Posterior cingulate gyrus (tissue), 11 donors: ENCODE data around the gene ARIH1.
A peak's percentile ranks its signal among the peaks of the same experiment; 100 is the strongest.
"Not testable (repeated sequence)": the region's sequence is repeated elsewhere in the genome, so short reads cannot be mapped to it uniquely, and the experiment has no call there.

Experiments used
- DNase-seq, 10 donors: peaks; one replicate each; pipeline versions ENCODE4 v3.0.0 to v3.0.0-alpha.2; 2020 to 2021; ENCODE audit warnings: mixed read lengths in 3 of 10
- intact Hi-C: fragments of 100-400 bp; cut with DNase I; formaldehyde crosslinking; loops from one replicate; pipeline ENCODE4 v1.15.1; 2023

Gene ARIH1

DNA sequence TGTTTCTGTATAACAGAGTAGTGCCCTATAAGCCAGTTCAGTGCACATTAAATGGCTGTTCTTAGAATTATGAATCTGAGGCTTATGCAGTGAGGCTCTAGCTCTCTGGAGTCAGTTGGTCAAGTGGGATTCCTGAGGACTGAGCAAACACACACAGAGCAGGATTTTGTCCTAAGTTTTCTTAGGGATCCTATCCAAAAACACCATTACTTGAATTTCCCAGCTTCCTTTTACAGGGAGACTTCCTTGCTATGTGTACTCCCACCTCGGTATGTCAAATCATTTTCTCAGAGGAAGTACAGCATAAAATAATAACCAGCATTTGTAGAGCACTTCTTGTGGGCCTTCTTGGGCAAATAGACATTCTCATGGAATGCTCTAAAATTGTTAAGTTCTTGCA lies 117.2 kb downstream of the ARIH1 start:
- intact Hi-C loops, result loop anchor here (10.0 kb wide), 1 partner anchor 93 kb away; the partner anchor contains the start of genes BBS4 and HIGD2B

DNA sequence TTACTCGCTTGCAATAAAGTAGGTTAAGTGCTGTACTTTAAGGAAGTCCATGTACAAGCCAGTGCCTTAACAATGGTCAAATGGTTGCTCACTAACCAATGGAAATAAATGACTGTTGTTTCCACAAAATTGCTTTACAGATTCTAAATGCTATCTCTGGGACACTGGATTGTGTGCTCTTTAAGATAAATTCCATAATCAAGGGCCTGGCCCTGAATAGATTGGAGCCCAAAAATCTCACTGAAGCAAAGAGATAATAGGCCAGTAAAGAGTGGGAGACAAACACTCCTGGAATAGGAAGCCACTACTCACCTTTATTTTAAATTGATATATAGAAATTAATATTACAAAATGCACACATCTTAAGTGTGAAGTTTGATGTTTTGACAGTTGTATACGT lies 118.0 kb downstream of the ARIH1 start:
- intact Hi-C loops, result loop anchor here (10.0 kb wide), 1 partner anchor 93 kb away; the partner anchor contains the start of genes BBS4 and HIGD2B
- DNase-seq, result no peak

More for the DNA sequence above, 117.2 kb downstream of the ARIH1 start:
- no peak for DNase-seq

DNA sequence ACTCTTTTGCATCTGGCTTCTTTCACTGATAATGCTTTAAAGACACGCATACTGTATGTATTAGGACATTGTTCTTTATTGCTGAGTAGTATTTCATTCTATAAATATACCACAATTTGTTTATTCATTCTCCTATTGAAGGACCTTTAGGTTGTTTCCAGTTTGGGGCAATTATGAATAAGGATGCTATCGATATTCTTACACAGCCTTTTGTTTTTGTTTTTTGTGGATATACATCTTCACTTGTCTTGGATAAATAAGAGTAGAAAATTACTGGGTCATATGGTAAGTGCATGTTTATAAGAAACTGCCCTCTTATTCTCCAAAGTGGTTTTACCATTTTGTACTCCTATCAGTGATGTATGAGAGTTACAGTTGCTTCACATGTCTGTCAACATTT lies 118.5 kb downstream of the ARIH1 start:
- no peak for DNase-seq
- intact Hi-C loops, result loop anchor here (10.0 kb wide), 1 partner anchor 92 kb away; the partner anchor contains the start of genes BBS4 and HIGD2B

DNA sequence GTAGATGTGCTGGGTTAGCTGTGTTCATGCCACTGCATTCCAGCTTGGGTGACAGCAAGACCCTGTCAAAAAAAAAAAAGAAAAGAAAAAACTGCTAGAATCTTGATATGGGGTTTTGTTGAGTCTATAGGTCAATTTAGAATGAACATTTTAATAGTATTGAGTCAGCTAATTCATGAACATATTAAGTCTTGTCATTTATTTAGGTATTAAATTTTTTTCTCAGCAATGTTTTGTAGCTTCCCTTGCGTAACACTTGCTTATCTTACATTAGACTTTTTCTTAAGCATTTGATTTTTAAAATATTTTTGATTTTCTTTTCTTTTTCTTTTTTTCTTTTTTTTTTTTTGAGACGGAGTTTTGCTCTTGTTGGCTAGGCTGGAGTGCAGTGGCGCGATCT lies 119.7 kb downstream of the ARIH1 start:
- intact Hi-C loops, result loop anchor here (10.0 kb wide), 1 partner anchor 91 kb away; the partner anchor contains the start of genes BBS4 and HIGD2B

DNA sequence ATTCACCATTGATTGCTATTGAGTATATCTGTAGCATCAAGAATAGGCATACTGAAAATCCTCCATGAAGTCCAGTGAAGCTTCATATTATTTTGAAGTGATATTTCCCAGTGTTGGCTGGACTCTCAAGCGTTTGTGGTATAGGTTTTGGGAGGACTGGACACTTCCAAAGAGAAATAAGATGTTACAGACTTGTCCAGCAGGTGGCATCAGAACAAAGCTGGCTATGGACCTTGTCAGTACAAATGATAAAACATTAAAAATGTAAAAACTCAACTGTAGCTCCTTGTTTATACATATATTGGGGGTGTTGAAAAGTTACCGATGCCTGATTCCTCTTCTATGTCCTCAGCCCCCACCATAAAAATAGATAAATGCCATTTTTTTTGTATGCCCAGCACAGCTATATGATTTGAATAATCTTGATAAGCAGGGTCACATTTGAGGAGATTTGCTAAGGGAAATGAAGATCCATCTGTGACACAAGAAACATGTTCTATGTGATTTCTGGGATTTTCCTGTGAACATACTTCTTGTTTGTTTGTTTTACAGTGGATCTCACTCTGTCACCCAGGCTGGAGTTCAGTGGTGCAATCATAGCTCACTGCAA lies 125.8 kb downstream of the ARIH1 start:
- intact Hi-C loops, result loop anchor here (10.0 kb wide), 1 partner anchor 85 kb away; the partner anchor contains the start of genes BBS4 and HIGD2B
- peak in 3 of 10 donors; percentile 15 to 21 (median 17) for DNase-seq

More for the DNA sequence above, 119.7 kb downstream of the ARIH1 start:
- no peak for DNase-seq

DNA sequence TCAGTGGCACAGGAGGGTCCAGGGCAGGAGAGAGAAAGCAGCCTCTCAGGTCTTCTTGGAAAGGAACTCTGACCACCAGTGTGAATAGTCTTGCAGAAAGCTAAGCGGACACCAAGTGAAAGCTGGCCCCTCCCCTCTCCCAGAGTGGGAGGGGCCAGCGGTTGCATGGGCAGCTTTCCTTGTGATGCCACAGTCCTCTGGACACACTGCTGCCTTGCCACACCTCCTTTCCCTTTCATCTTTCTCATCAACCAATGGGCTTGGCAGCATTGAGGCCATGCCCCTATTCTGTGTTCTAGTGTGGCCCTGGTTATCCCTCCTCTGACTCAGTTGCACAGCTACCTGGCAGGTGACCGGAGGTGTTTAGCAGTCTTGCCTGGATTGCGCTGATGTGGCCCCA lies 130.7 kb downstream of the ARIH1 start:
- intact Hi-C loops, result no loop called here
- DNase-seq, result no peak

DNA sequence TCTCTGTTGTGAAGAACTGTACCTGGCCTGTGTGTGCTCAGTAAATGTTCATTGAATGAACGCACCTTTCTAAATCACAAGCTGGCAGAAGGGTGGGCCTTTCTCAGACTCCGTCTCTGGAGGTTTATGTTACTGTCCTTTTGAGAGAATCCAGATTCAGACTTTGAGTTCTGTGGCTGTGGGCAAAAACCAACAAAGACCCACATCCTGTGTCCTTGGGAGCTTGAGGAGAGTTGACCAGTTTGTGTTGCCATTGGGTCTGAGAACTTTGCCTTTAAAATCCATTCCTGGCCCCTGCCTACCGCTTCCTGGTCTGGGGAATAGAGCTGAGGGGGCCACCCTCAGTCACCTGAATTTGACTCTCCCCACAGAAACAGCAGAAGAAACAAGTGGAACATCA lies 134.0 kb downstream of the ARIH1 start:
- intact Hi-C loops, DNase-seq: not testable (repeated sequence)

DNA sequence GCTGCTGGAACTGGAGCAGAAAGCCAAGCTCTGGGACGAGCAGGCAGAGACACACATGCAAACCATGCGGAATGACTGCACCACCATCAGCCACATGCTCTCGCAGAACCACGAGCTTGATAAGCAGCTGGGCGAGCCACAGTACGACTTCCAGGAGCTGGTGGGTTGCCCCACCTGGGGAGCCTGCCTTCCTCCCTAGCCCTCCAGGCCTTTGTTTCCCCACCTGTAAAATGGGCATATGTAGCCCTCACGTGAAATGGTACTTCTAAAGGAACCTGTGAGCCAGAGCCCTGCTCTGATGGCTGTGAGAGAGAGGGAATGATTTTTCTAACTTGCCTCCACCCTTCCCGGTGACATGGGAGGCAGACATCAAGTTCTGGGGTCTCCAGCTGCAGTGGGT lies 135.7 kb downstream of the ARIH1 start:
- no peak for DNase-seq
- intact Hi-C loops, result no loop called here

DNA sequence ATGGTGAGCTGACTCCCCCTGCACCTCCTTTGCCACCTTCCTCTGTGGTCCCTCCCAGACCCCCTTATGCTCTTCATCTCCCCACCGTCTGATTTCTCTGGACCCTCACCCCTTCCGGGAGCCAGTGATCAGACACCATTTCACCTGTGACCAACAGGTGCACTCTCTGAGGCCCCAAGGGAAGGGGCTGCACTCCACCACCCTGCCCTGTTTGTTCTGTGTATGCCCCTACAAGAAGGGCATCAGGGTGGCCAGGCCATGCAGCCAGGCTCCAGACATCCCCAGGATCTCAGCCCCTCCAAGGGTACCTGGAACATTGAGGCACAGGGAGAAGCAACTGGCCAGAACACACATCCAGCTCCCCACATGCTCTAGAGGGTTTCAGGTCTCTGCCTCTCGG lies 138.2 kb downstream of the ARIH1 start:
- intact Hi-C loops, result not testable (repeated sequence)

DNA sequence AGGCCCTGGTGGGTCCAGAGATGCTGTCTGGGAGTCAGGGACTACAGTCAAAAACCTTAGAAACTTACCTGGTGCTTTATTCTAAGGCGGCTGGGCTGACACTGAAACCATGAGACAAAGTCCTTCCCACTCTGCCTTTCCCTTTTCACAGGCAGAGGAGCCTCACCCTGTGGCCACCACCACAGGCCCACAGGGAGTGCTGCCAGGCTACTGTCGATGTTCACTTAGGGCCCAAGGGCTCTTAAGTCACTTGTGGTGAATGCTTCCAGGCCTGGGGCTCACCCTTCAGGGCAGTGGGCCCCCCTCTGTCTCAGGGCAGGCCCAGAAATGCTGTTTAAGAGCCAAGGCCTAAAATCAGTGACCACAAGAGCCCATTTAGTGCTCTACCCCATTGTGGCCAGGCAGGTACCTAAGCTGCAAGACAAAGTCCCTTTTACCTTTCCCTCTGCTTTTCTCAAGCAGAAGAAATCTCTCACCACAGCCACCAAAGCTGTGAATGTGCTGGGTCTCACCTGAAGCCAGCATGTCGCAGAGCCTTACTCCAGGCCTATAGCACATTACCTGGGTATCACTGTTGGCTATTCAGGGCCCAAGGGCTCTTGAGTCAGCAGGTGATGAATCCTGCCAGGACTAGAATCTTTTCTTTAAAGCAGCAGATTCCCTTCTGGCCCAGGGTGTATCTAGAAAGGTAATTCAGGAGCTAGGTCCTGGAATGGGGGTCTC lies 140.8 kb downstream of the ARIH1 start:
- intact Hi-C loops, result no loop called here
- no peak for DNase-seq

More for the DNA sequence above, 138.2 kb downstream of the ARIH1 start:
- not testable (repeated sequence) for DNase-seq

DNA sequence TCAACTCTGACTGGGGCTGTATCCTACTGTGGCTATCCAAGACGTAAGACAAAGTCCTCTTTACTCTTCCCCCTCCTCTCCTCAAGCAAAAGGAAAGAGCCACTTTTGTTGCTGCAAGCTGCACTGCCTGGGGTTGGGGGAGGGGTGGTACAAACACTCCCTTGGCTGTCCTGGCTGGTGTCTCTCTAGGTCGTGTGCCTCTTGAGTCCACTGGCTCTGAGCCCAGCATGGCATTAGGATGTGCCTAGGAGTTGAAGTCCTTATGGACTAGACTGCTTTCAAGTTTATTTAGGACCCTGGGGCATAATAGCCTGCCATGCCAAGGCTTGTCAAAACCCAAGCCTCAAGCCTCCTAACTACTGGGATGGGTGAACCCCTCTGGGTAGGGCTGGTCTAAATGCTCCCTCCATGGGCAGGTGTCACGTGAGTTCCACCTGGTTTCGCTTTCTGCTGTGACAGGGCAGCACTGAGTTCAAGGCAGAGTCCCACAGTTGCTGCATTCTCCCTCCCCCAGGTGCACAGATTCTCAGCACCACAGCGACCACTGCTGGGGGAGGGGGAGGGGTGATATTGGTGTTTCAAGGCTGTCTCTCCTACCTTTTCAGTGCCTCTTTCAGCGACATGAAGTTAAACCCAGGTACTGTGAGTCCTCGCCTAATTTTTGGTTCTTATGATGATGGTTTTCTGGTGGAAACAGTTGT lies 141.6 kb downstream of the ARIH1 start:
- DNase-seq, intact Hi-C loops: not testable (repeated sequence)

DNA sequence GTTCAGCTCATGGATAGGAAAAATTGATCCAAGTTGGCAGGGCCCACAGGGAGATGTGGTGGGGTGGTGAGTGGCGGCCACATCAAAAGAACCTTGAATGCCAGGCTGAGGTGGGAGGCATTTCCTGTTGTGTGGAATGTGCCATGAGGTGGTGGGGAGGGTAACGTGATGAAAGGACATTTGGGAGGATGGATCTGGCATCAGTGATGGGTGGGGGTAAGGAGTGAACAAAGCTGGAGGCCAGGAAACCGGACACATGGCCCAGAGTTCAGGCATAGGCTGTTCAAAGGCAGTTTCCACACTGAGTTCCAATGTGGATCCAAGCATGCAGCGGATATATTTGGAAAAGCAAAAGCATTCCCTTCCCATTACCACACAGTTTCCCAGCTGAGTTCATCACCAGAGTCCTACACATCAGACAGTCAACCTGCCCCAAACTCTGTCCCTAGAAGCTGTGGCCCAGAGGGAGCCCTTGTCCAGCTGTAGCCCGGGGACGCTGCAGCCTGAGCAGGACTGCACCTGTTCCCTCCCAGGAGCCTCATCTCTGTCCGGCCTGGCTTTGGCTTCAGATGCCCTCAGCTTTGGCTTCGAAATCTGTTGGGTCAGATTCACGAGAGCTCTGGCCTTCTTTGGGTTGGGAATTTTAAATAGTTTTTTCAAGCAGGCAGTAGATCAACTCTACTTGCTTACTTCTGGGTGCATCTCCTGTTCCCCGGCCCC lies 142.5 kb downstream of the ARIH1 start:
- DNase-seq, result no peak
- intact Hi-C loops, result no loop called here

DNA sequence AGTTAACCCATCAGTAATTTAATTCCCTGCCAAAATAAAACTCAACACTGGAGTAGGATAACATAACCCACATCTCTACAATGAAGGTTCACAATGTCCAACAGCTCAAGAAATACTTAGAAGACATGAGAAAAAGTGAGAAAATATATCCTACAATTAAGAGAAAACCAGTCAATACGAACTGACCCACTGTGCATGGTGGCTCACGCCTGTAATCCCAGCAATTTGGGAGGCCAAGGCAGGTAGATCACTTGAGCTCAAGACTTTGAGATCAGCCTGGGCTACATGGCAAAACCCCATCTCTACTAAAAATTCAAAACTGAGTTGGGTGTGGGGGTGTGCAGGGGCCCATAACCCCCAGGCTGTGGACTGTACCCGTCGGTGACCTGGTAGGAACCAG lies 149.7 kb downstream of the ARIH1 start:
- DNase-seq, intact Hi-C loops: not testable (repeated sequence)

DNA sequence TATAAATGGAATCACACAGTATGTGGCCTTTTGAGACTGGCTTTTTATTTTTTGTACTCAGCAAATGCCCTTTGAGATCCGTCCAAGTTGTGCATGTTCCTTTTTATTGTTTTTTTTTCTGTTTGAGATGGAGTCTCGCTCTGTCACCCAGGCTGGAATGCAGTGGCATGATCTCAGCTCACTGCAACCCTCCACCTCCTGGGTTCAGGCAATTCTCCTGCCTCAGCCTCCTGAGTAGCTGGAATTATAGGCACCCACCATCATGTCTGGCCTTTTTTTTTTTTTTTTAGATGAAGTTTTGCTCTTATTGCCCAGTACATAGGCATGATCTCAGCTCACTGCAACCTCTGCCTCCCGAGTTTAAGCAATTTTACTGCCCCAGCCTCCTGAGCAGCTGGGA lies 152.0 kb downstream of the ARIH1 start:
- peak in 1 of 10 donors; percentile 11 for DNase-seq
- intact Hi-C loops, result not testable (repeated sequence)

DNA sequence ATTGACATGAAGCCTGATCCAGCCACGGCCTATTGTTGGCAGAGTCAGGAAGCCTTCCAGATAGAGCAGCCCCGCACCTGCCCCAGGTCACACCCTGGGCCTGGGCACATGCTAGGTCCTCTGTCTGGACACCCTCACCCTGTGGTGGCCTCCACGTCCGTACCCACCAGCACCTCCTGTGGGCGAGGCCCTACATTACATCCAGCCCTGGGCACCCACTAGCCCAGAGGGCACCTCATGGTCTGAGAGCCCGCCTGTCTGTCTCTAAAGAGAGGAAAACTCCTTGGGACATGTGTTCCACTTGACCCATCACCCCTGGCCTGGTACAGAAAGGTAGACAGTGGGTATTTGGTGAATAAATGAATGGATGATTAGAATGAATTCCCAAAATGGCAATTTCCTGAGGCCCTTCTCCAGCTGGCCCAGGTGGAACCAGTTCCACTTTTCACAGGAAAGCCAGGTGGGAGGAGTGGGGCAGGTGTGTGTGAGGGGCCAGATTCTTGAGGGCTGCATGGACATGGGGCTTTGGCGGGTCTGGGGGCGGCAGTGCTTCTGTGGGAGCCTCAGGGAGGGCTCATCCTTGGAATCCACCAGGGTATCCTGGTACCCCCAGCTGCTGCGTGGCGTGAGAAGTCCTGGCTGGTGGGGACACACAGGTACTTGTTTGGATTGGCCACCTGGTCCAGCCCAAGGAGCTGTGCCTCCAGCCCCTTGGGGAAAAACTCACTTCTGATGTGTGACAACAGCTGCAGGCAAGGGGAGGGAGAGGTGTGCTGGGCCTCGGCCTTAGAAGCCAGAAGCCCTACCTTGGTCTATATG lies 154.3 kb downstream of the ARIH1 start:
- intact Hi-C loops, result not testable (repeated sequence)
- peak in 2 of 10 donors; percentile 52 to 75 for DNase-seq

DNA sequence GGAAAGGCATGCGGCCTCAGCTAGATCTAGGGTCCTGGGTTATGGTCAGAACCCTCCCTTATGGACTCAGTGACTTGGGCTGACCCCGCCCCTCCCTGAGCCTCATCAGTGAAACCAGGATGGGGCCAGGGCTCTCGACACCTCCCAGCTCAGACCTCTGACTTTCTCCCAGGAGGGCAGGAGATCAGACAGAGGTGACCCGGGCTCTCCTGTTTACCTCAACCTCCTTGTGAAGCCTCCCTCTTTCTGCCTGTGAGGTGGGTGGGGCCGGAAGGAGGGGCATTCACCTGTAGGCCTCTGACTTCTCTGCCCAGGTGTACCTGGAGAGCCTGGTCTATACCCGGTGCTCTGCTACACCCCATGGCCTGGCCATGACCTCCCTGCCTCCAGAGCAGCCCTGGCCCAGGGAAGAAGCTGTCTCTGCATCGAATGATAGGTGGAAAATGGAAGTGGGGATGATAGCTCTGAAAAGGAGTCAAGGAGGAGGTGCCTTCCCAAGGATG lies 155.0 kb downstream of the ARIH1 start:
- peak in 2 of 10 donors; percentile 52 to 59 for DNase-seq
- intact Hi-C loops, result not testable (repeated sequence)

DNA sequence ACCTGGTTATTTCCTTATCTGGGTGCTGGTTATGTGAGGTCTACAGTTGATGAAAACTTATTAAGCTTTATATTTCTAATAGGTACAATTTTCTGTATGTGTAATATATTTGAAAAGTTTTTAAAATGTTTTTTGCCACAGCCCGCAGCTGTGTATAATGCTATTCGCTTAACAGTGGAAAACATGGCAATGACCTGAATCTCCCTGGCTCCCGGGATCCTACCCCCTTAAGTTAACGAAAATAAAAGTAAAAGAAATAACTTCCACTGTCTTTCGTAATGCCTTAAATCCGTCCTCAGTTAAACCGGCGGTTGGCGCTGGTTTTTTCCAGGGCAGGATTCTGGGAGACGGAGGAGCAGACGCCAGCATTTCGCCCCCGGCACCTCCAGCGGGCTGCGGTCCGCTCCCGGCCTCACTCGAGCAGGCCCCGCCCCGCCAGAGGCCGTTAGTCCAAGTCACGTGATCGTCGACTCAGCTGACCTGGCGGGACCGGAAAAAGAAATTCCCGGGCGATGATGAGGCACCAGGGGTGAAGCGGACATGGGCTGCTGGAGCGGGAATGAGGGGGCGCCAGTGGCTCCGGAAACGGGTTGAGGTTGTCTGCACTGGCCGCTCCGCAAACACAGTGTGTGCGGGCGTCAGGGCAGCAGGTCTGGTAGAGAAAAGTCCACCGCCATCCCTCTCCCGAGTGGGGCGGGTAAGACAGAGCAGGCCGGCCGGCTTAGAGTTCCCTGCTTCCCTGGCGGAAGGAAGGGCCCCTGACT lies 162.6 kb downstream of the ARIH1 start:
- intact Hi-C loops, result not testable (repeated sequence)
- peak; percentile 44 to 97 (median 77) for DNase-seq

DNA sequence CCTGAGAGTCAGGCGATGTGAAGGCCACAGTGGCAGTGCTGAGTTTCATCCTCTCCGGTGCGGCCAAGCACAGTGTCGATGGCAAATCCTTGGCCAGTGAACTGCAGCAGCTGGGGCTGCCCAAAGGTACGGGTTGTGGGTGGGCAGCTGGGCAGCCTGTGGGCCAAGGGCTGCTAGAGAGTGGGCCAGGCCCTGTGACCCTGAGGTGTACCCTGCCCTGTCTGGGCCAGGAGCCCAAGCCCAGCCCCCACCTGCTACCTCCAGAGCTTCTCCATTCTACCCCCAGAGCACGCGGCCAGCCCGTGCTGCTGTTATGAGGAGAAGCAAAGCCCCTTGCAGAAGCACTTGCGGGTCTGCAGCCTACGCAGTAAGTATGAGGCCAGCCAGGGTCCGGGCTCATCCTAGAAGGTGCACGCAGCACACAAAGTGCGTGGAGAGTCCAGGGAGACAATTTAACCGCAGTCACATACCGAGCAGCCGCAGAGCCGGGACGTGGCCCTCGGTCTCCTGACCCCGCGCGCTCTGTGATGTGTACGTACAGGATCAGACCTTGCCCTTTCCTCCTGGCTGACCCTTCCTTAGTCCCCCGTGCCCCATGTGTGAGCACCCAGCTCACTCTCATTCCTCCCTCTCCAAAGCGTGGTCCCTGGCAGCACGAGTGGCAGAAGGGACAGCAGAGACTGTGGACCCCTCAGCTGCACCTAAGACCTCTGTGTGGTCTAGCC lies 165.8 kb downstream of the ARIH1 start:
- DNase-seq, intact Hi-C loops: not testable (repeated sequence)
